Neural cell (in vitro differentiated cells): Measurements from ENCODE around the gene APBA1. TPM values are rescaled to one million over a fixed set of nuclear protein-coding genes. Genes with fewer than 3 reads are reported as not detected.

Source experiments
- H2AFZ ChIP-seq: fragments of 200-600, 300-800 bp; sonication (generic), shearing (Covaris generic); 2 replicates; pipeline ENCODE4 v1.6.0; 2014; ENCODE audit warnings: low read depth, mild to moderate bottlenecking, antibody characterized with exemption, low read length, moderate library complexity
- H3F3A ChIP-seq: fragments of 200-600 bp; shearing (Covaris generic); 2 replicates; pipeline ENCODE4 v1.6.1; 2016; ENCODE audit warnings: mild to moderate bottlenecking, moderate library complexity, mixed read lengths, antibody characterized with exemption, low read length; ENCODE audit not compliant: insufficient read depth, poor library complexity, severe bottlenecking
- H3K27ac ChIP-seq: fragments of 200-600, 300-800 bp; sonication (generic), shearing (Covaris generic); 2 replicates; pipeline ENCODE4 v1.5.1; 2014; ENCODE audit warnings: mild to moderate bottlenecking, low read length, moderate library complexity
- H3K27me3 ChIP-seq: fragments of 300-800, 200-600 bp; sonication (generic), shearing (Covaris generic); 2 replicates; pipeline ENCODE4 v1.6.0; 2014; ENCODE audit warnings: mild to moderate bottlenecking, low read depth, low read length, moderate library complexity; ENCODE audit not compliant: insufficient read depth
- H3K36me3 ChIP-seq: fragments of 300-800, 200-600 bp; sonication (generic), shearing (Covaris generic); 2 replicates; pipeline ENCODE4 v1.5.1; 2014; ENCODE audit warnings: mild to moderate bottlenecking, antibody characterized with exemption, low read length, moderate library complexity; ENCODE audit not compliant: insufficient read depth
- H3K4me2 ChIP-seq: fragments of 300-800, 200-600 bp; sonication (generic), shearing (Covaris generic); 2 replicates; pipeline ENCODE4 v1.6.0; 2014; ENCODE audit warnings: mild to moderate bottlenecking, low read length
- H3K4me3 ChIP-seq: fragments of 300-800, 200-600 bp; sonication (generic), shearing (Covaris generic); 2 replicates; pipeline ENCODE4 v1.5.1; 2014; ENCODE audit warnings: mild to moderate bottlenecking, low read length, moderate library complexity
- H3K79me2 ChIP-seq: fragments of 200-600 bp; shearing (Covaris generic); replicated peaks from 2 replicates; pipeline ENCODE4 v1.6.0; 2014; ENCODE audit warnings: mild to moderate bottlenecking, low read length, moderate library complexity; ENCODE audit not compliant: insufficient read depth
- H3K9ac ChIP-seq: fragments of 300-800, 200-600 bp; sonication (generic), shearing (Covaris generic); 2 replicates; pipeline ENCODE4 v1.6.1; 2016; ENCODE audit warnings: mild to moderate bottlenecking, low read length, mixed read lengths
- H3K9me2 ChIP-seq: fragments of 200-600 bp; shearing (Covaris generic); 2 replicates; pipeline ENCODE4 v1.6.1; 2016; ENCODE audit warnings: mild to moderate bottlenecking, low read length, mixed read lengths; ENCODE audit not compliant: insufficient read depth
- H3K9me3 ChIP-seq: fragments of 200-600, 300-800 bp; sonication (generic), shearing (Covaris generic); 2 replicates; pipeline ENCODE4 v1.6.1; 2016; ENCODE audit warnings: mild to moderate bottlenecking, mixed run types, low read length, moderate library complexity, mixed read lengths
- H4K20me1 ChIP-seq: fragments of 200-600 bp; shearing (Covaris generic); 2 replicates; pipeline ENCODE4 v1.6.1; 2016; ENCODE audit warnings: mild to moderate bottlenecking, mixed run types; ENCODE audit not compliant: insufficient read depth
- EP300 ChIP-seq: fragments of 450-650 bp; conservative IDR thresholded peaks from 2 replicates; pipeline ENCODE4 v1.6.1; 2014; ENCODE audit warnings: antibody characterized with exemption, mild to moderate bottlenecking, moderate library complexity; ENCODE audit not compliant: poor library complexity, severe bottlenecking
- EZH2 ChIP-seq: fragments of 200-600, 300-800 bp; shearing (Covaris generic), sonication (generic); IDR thresholded peaks from 2 replicates; pipeline ENCODE4 v1.6.1; 2014; ENCODE audit warnings: antibody characterized with exemption, low read length, borderline replicate concordance, mild to moderate bottlenecking; ENCODE audit not compliant: insufficient read depth, poor library complexity, severe bottlenecking
- MXI1 ChIP-seq: fragments of 450-650 bp; conservative IDR thresholded peaks from 2 replicates; pipeline ENCODE4 v1.6.1; 2014; ENCODE audit warnings: antibody characterized with exemption, mild to moderate bottlenecking; ENCODE audit not compliant: poor library complexity, severe bottlenecking
- POLR2AphosphoS5 ChIP-seq: IDR thresholded peaks from 2 replicates; pipeline ENCODE4 v1.6.1; 2012
- RAD21 ChIP-seq: fragments of 450-650 bp; conservative IDR thresholded peaks from 2 replicates; pipeline ENCODE4 v1.6.1; 2014; ENCODE audit warnings: antibody characterized with exemption, mild to moderate bottlenecking, moderate library complexity
- SMC3 ChIP-seq: fragments of 450-650 bp; conservative IDR thresholded peaks from 2 replicates; pipeline ENCODE4 v1.6.1; 2014; ENCODE audit warnings: antibody characterized with exemption, mild to moderate bottlenecking, moderate library complexity; ENCODE audit not compliant: poor library complexity
- TAF1 ChIP-seq: IDR thresholded peaks from 2 replicates; pipeline ENCODE4 v1.6.1; 2012; ENCODE audit warnings: low read depth
- polyA plus RNA-seq: library from polyadenylated mRNA; depleted of rRNA; stranded (reverse); fragments of >200 nt; gene quantifications from 2 replicates; pipeline ENCODE4 v1.2.3, GENCODE V29; 2014
- TF ChIP-seq, protein P1 (sequence below): fragments of 450-650 bp; IDR thresholded peaks from 2 replicates; pipeline ENCODE4 v1.5.1; 2014; ENCODE audit warnings: antibody characterized with exemption, mild to moderate bottlenecking, moderate library complexity; ENCODE audit not compliant: poor library complexity, severe bottlenecking
- TF ChIP-seq, protein P2 (sequence below): IDR thresholded peaks from 2 replicates; pipeline ENCODE4 v1.6.1; 2012; ENCODE audit warnings: borderline replicate concordance

Gene APBA1
- polyA plus RNA-seq, 1 donor from 2014 or later: 10.9 TPM

DNA sequence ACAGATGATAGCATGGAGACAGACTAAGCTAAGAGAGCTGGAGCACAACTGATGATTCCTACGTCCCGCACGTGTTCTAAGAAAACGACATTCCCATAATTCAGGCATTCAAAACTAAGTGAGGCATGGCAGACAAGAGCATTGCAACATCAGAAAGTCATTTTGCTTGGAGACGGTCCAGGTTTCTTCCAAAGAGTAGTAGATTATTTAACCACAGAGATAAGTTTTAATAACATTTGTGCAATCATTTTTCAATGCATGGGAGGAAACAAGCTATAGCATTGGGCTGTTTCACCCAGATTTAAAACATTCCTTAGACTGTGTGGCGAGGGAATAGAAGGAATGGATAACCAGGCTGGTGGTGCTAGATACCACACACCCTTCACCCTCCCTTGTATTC, 117.2 kb downstream of the APBA1 start:
- H3K9me2 ChIP-seq: no peaks in the 10 kb centered on the region
- H3F3A ChIP-seq: no peaks in the 10 kb centered on the region
- no peak overlapping the region for H3K9ac ChIP-seq
- no peaks in the 10 kb centered on the region for H3K27me3 ChIP-seq
- H4K20me1 ChIP-seq: no peaks in the 10 kb centered on the region
- H3K4me3 ChIP-seq: no peak overlapping the region
- no peak overlapping the region for H2AFZ ChIP-seq
- H3K36me3 ChIP-seq: no peaks in the 10 kb centered on the region
- H3K4me2 ChIP-seq: no peak overlapping the region
- no peaks in the 10 kb centered on the region for H3K79me2 ChIP-seq
- no peak overlapping the region for H3K27ac ChIP-seq
- TF ChIP-seq EZH2 (no peak), RAD21 (no peak), MXI1 (no peak), SMC3 (no peak), EP300 (no peak), POLR2AphosphoS5 (no peak), TAF1 (no peak)
- TF ChIP-seq, protein P1, sequence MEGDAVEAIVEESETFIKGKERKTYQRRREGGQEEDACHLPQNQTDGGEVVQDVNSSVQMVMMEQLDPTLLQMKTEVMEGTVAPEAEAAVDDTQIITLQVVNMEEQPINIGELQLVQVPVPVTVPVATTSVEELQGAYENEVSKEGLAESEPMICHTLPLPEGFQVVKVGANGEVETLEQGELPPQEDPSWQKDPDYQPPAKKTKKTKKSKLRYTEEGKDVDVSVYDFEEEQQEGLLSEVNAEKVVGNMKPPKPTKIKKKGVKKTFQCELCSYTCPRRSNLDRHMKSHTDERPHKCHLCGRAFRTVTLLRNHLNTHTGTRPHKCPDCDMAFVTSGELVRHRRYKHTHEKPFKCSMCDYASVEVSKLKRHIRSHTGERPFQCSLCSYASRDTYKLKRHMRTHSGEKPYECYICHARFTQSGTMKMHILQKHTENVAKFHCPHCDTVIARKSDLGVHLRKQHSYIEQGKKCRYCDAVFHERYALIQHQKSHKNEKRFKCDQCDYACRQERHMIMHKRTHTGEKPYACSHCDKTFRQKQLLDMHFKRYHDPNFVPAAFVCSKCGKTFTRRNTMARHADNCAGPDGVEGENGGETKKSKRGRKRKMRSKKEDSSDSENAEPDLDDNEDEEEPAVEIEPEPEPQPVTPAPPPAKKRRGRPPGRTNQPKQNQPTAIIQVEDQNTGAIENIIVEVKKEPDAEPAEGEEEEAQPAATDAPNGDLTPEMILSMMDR: no peak
- TF ChIP-seq, protein P2, sequence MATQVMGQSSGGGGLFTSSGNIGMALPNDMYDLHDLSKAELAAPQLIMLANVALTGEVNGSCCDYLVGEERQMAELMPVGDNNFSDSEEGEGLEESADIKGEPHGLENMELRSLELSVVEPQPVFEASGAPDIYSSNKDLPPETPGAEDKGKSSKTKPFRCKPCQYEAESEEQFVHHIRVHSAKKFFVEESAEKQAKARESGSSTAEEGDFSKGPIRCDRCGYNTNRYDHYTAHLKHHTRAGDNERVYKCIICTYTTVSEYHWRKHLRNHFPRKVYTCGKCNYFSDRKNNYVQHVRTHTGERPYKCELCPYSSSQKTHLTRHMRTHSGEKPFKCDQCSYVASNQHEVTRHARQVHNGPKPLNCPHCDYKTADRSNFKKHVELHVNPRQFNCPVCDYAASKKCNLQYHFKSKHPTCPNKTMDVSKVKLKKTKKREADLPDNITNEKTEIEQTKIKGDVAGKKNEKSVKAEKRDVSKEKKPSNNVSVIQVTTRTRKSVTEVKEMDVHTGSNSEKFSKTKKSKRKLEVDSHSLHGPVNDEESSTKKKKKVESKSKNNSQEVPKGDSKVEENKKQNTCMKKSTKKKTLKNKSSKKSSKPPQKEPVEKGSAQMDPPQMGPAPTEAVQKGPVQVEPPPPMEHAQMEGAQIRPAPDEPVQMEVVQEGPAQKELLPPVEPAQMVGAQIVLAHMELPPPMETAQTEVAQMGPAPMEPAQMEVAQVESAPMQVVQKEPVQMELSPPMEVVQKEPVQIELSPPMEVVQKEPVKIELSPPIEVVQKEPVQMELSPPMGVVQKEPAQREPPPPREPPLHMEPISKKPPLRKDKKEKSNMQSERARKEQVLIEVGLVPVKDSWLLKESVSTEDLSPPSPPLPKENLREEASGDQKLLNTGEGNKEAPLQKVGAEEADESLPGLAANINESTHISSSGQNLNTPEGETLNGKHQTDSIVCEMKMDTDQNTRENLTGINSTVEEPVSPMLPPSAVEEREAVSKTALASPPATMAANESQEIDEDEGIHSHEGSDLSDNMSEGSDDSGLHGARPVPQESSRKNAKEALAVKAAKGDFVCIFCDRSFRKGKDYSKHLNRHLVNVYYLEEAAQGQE: no peak
- H3K9me3 ChIP-seq: no peaks in the 10 kb centered on the region

DNA sequence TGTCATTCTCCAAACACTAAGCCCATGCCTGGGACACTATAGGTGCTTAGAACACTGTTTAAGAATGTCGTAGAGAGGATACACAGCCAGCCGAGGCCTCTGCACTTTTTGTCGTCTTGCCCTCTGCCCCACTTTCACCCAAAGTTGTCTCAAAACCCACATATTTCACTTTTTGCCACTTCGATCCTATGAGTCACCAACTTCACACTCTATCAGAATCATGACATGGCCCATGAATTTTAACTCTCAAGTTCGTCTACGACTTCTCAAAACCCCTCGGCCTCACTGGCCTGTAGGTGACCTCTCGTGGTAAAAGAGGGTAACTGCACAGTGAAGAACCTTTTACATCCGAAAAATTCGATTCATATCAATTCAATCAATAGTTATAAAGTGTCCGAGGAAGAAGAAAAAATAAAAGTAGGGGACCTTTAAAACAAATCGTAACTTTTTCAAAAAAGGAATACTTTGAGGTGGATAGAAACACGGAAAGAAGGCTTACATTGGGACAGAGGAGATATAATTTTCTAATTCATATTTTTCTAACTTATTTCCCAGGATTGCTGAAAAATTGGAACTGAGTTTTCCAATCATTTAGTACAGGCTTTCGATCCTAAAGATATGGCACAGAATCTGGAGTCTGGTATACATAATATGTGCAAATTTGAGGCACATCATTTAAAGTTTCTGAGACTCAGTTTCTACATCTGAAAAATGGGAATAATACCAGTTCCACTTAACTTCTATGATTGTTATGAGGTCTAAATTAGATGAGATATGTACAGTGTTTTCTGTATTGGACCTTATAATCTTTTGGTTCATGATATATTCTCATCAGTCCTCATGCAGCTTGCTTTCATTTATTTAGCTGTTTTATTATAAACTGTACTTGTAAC, 122.6 kb downstream of the APBA1 start:
- Histone ChIP-seq H2AFZ (no peak overlapping the region), H3K9me2 (no peaks in the 10 kb centered on the region), H3K9me3 (no peaks in the 10 kb centered on the region), H3K27ac (no peak overlapping the region), H3K9ac (no peak overlapping the region), H3K27me3 (no peaks in the 10 kb centered on the region), H3K4me2 (no peak overlapping the region), H3K4me3 (no peak overlapping the region), H3K79me2 (no peaks in the 10 kb centered on the region), H4K20me1 (no peaks in the 10 kb centered on the region), H3K36me3 (no peaks in the 10 kb centered on the region), H3F3A (no peaks in the 10 kb centered on the region)
- TF ChIP-seq, protein P1: peak; percentile 56
- TF ChIP-seq RAD21 (peak; percentile 55), MXI1 (no peak), SMC3 (peak; percentile 68)
